Measurements from ENCODE around the gene LARP6.
"Not testable (repeated sequence)": the region's sequence is repeated elsewhere in the genome, so short reads cannot be mapped to it uniquely, and the experiment has no call there.

The LARP6 gene

DNA sequence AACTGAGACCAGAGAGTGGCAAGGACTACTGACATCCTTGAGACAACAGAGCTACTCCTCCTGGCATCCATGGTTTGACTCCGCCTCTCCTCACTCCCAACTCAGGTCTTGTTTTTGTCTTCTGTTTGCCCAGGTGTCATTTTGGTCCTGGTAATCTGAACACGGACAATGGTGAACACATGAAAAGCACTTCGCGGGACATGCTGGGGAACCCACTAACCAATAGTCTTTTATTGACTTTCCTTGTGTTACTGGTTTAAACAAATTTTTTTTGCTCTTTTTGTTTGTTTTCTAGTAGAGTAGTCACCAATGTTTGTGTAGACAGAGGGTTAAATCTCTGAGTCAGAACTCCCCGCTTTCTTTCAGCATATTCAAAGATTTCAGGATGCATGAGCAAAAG is 38.4 kb downstream of the LARP6 start:
- H3K9me3 ChIP-seq (ENCODE audit: control insufficient read depth, low read length) = peaks cover 5% of the 10 kb centered on the region
- no peaks in the 10 kb centered on the region for H3K36me3 ChIP-seq (ENCODE audit: control insufficient read depth, insufficient read depth, low read length)
- DNase-seq = no peak
- no peak overlapping the region for H3K4me3 ChIP-seq (ENCODE audit: insufficient read depth, low read depth, low read length, poor library complexity, severe bottlenecking)
- no peaks in the 10 kb centered on the region for H3K27me3 ChIP-seq (replicated peaks; ENCODE audit: control insufficient read depth, insufficient read depth, low read length, poor library complexity, severe bottlenecking)
- no peaks in the 10 kb centered on the region for H3K4me1 ChIP-seq (ENCODE audit: control insufficient read depth, insufficient read depth, low read length, poor library complexity, severe bottlenecking)
- H3K27ac ChIP-seq (ENCODE audit: insufficient read depth, low read length, poor library complexity, severe bottlenecking) = no peak overlapping the region

DNA sequence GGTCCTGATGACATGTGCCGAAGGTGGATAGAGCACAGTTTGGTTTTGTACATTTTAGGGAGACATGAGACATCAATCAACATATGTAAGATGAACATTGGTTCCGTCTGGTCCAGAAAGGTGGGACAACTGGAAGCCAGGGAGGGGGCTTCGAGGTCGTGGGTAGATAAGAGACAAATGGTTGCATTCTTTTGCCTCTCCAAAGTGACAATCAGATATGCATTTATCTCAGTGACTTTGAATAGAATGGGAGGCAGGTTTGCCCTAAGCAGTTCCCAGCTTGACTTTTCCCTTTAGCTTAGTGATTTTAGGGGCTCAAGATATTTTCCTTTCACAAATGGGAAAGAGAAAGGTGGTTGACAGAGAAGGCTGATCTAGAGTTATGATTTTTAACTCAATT is 38.9 kb downstream of the LARP6 start:
- H3K4me1 ChIP-seq (ENCODE audit: control insufficient read depth, insufficient read depth, low read length, poor library complexity, severe bottlenecking); H3K9me3 ChIP-seq (ENCODE audit: control insufficient read depth, low read length); H3K36me3 ChIP-seq (ENCODE audit: control insufficient read depth, insufficient read depth, low read length); DNase-seq; H3K27me3 ChIP-seq (replicated peaks; ENCODE audit: control insufficient read depth, insufficient read depth, low read length, poor library complexity, severe bottlenecking); H3K27ac ChIP-seq (ENCODE audit: insufficient read depth, low read length, poor library complexity, severe bottlenecking); H3K4me3 ChIP-seq (ENCODE audit: insufficient read depth, low read depth, low read length, poor library complexity, severe bottlenecking): not testable (repeated sequence)

DNA sequence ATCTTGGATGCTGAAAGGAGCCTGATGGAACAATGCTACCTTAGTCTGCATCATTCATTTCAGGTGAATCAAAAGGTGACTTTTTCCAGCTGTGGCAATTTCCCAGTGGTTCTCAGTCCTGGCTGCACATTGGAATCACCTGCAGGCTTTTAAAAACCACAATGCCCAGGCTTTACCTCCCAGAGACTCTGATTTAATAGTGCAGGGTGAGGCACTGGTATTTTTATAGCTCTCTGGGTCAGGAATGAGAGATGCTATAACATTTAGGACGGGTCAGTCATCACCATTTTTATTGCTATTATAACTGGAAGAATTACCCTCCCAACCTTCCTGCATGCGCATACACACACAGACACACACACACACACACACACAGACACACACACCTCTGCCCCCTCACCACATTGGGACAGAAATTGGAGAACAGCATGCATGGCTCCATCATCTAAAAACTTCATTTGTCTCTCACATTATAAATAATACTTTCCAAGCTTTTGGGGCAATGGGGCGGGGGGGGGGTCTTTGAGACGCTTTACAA is 41.1 kb downstream of the LARP6 start:
- DNase-seq = no peak
- Histone ChIP-seq H3K4me3 (ENCODE audit: insufficient read depth, low read depth, low read length, poor library complexity, severe bottlenecking) (no peak overlapping the region), H3K4me1 (ENCODE audit: control insufficient read depth, insufficient read depth, low read length, poor library complexity, severe bottlenecking) (no peaks in the 10 kb centered on the region), H3K27me3 (replicated peaks; ENCODE audit: control insufficient read depth, insufficient read depth, low read length, poor library complexity, severe bottlenecking) (peaks cover 4% of the 10 kb centered on the region), H3K27ac (ENCODE audit: insufficient read depth, low read length, poor library complexity, severe bottlenecking) (no peak overlapping the region), H3K36me3 (ENCODE audit: control insufficient read depth, insufficient read depth, low read length) (no peaks in the 10 kb centered on the region), H3K9me3 (ENCODE audit: control insufficient read depth, low read length) (no peaks in the 10 kb centered on the region)

DNA sequence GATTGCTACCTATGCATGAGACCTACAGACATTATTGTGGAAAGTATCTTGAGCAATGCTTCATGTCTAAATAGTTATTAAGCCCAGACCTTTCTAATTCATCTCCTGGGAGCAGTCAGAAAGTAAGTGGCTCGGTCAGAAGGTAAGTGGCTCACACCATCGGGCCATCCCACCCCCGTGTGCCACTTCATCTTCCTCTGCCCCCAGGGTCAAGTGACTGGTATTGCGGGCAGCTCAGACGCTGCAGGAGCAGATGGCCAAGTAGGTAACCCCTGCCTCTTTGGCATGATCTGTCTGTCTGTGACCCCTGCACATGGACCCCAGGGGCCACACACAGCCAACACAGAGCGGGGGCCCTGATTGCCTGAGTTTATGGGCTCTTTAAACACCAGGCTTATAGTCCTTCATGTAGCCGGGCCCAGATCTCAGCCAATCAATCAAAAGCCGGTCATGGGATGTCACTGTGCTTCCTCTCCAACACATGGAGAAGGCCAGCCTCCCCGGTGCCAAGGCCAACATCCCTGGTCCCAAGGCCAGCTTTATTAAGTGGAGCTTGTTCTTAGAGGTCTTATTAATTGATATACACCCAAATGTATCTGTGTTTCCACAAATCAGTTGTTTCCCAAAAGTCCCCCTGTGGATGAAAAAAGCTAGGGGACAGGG is 42.9 kb downstream of the LARP6 start:
- Histone ChIP-seq H3K36me3 (ENCODE audit: control insufficient read depth, insufficient read depth, low read length) (no peaks in the 10 kb centered on the region), H3K4me1 (ENCODE audit: control insufficient read depth, insufficient read depth, low read length, poor library complexity, severe bottlenecking) (no peaks in the 10 kb centered on the region), H3K9me3 (ENCODE audit: control insufficient read depth, low read length) (no peaks in the 10 kb centered on the region), H3K27ac (ENCODE audit: insufficient read depth, low read length, poor library complexity, severe bottlenecking) (no peak overlapping the region), H3K27me3 (replicated peaks; ENCODE audit: control insufficient read depth, insufficient read depth, low read length, poor library complexity, severe bottlenecking) (peaks cover 4% of the 10 kb centered on the region), H3K4me3 (ENCODE audit: insufficient read depth, low read depth, low read length, poor library complexity, severe bottlenecking) (no peak overlapping the region)
- no peak for DNase-seq

DNA sequence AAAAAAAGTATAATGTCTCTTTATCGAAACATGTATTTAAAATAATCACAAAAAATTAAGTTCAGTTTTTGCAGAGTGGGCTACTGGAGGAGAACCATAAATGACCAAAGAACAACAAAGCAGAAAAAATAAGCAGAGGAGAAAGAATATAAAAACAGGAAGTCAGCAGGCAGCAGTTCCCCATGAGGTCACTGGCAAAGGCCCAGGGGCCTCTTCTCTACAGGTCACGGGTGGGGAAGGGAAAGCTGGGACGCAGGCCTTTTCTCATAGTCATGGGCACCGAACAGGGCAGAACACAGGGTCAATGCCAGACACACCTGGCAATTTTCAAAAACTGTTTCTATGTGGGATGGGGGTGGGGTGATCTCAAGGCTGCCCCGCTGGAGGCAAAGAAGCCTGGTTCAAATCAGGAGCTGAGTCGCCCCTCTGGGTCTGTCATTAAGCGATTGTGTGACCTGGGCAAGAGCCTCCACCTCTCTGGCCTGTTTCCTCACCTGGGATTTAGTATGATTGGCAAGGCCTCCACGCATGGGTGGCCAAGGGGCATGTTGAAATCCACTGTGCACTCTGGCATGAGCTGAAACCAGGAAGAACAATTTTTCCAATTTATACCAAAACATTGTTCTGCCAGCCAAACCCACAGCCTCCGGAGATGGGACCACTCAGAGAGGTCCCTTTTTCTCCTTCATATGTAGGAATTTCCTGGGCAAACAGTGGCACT is 46.8 kb downstream of the LARP6 start:
- Histone ChIP-seq H3K27ac (ENCODE audit: insufficient read depth, low read length, poor library complexity, severe bottlenecking) (no peak overlapping the region), H3K4me3 (ENCODE audit: insufficient read depth, low read depth, low read length, poor library complexity, severe bottlenecking) (no peak overlapping the region), H3K36me3 (ENCODE audit: control insufficient read depth, insufficient read depth, low read length) (no peaks in the 10 kb centered on the region), H3K9me3 (ENCODE audit: control insufficient read depth, low read length) (no peaks in the 10 kb centered on the region), H3K27me3 (replicated peaks; ENCODE audit: control insufficient read depth, insufficient read depth, low read length, poor library complexity, severe bottlenecking) (peaks cover 4% of the 10 kb centered on the region), H3K4me1 (ENCODE audit: control insufficient read depth, insufficient read depth, low read length, poor library complexity, severe bottlenecking) (no peaks in the 10 kb centered on the region)
- no peak for DNase-seq

DNA sequence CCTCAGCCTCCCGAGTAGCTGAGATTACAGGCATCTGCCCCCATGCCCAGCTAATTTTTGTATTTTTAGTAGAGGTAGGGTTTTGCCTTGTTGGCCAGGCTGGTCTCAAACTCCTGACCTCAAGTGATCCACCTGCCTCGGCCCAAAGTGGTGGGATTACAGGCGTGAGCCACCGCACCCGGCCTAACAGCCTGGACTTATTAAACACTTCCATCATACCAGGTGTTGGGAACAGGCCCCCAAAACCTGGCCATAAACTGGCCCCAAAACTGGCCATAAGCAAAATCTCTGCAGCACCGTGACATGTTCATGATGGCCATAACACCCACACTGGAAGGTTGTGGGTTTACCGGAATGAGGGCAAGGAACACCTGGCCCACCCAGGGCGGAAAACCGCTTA is 49.6 kb downstream of the LARP6 start:
- not testable (repeated sequence) for H3K9me3 ChIP-seq (ENCODE audit: control insufficient read depth, low read length); H3K36me3 ChIP-seq (ENCODE audit: control insufficient read depth, insufficient read depth, low read length); H3K27me3 ChIP-seq (replicated peaks; ENCODE audit: control insufficient read depth, insufficient read depth, low read length, poor library complexity, severe bottlenecking); H3K4me1 ChIP-seq (ENCODE audit: control insufficient read depth, insufficient read depth, low read length, poor library complexity, severe bottlenecking); DNase-seq; H3K4me3 ChIP-seq (ENCODE audit: insufficient read depth, low read depth, low read length, poor library complexity, severe bottlenecking); H3K27ac ChIP-seq (ENCODE audit: insufficient read depth, low read length, poor library complexity, severe bottlenecking)

DNA sequence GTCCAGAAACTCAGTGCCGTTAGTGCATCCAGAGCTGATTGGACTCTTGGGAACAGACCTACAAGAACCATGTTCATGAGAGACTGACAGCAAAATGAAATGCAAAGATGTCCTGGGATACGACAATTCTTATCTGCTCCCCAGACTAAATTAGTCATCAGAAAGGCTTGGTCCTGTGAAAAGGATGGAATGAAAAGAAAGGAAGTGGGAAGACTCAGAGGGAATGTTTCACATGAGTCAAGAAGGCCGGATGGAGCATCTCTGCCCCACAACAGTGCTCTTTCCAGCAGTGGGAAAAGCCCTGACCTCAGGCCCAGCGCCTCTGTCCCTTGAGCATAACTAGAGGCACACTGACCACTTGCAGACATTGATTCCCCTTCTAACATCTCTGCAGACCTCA is 51.3 kb downstream of the LARP6 start:
- no peaks in the 10 kb centered on the region for H3K36me3 ChIP-seq (ENCODE audit: control insufficient read depth, insufficient read depth, low read length)
- no peaks in the 10 kb centered on the region for H3K27me3 ChIP-seq (replicated peaks; ENCODE audit: control insufficient read depth, insufficient read depth, low read length, poor library complexity, severe bottlenecking)
- H3K4me1 ChIP-seq (ENCODE audit: control insufficient read depth, insufficient read depth, low read length, poor library complexity, severe bottlenecking) = no peaks in the 10 kb centered on the region
- H3K9me3 ChIP-seq (ENCODE audit: control insufficient read depth, low read length) = no peaks in the 10 kb centered on the region
- DNase-seq = no peak
- no peak overlapping the region for H3K4me3 ChIP-seq (ENCODE audit: insufficient read depth, low read depth, low read length, poor library complexity, severe bottlenecking)
- H3K27ac ChIP-seq (ENCODE audit: insufficient read depth, low read length, poor library complexity, severe bottlenecking) = no peak overlapping the region

DNA sequence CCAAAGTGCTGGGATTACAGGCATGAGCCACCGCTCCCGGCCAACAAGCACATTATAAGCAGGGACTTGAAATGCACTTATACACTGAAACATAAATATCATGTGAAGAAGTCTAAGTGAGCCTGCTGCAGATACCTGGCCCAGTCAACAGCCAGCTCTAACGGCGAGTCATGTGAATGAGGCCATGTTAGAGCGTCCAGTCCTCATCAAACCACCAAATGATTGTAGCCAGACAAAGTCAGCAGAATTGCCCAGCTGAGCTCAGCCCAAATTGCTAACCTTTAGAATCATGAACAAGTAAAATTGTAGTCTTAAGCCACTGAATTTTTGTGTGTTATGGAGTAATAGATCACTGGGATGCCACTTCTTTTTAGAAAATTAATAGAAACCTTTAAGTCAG is 52.8 kb downstream of the LARP6 start:
- DNase-seq = no peak
- H3K27ac ChIP-seq (ENCODE audit: insufficient read depth, low read length, poor library complexity, severe bottlenecking) = no peak overlapping the region
- H3K9me3 ChIP-seq (ENCODE audit: control insufficient read depth, low read length) = no peaks in the 10 kb centered on the region

DNA sequence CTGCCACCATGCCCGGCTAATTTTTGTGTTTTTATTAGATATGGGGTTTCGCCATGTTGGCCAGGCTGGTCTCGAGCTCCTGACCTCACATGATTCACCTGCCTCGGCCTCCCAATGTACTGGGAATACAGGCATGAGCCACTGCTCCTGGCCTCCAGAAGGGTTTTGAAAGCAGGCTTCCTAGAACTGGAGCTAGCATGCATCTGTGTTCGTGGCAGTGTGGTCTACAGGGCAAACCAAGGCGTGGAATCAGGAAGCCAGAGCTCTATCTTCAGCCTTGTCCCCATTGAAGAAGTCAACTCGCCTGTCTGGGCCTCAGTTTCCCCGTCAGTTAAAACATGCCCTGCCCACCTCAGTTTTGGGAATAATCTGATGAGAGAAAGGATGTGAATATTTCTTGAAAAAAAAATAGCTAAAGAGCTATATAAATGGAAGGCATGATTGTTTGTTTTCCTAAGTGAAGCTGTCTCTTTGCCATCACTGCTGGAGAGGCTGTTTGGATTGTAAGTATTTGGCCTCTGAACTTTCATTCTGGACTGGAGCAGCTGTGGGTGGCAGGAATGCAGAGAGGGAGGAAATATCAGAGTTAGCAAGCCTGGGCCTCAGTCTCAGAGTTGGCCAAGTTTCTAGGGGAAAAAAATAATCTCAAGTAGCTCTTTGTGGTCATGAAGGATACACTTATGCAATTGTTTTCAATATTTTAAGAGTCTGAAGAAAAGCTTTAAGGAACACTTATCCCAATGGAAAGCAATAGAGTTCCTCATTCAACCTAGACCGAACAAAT is 54.1 kb downstream of the LARP6 start:
- H3K36me3 ChIP-seq (ENCODE audit: control insufficient read depth, insufficient read depth, low read length) = no peaks in the 10 kb centered on the region
- H3K4me3 ChIP-seq (ENCODE audit: insufficient read depth, low read depth, low read length, poor library complexity, severe bottlenecking) = no peak overlapping the region
- H3K27ac ChIP-seq (ENCODE audit: insufficient read depth, low read length, poor library complexity, severe bottlenecking) = no peak overlapping the region
- no peak for DNase-seq
- H3K4me1 ChIP-seq (ENCODE audit: control insufficient read depth, insufficient read depth, low read length, poor library complexity, severe bottlenecking) = no peaks in the 10 kb centered on the region
- H3K27me3 ChIP-seq (replicated peaks; ENCODE audit: control insufficient read depth, insufficient read depth, low read length, poor library complexity, severe bottlenecking) = no peaks in the 10 kb centered on the region
- H3K9me3 ChIP-seq (ENCODE audit: control insufficient read depth, low read length) = no peaks in the 10 kb centered on the region

More for the DNA sequence above, 52.8 kb downstream of the LARP6 start:
- Histone ChIP-seq H3K4me3 (ENCODE audit: insufficient read depth, low read depth, low read length, poor library complexity, severe bottlenecking) (no peak overlapping the region), H3K27me3 (replicated peaks; ENCODE audit: control insufficient read depth, insufficient read depth, low read length, poor library complexity, severe bottlenecking) (no peaks in the 10 kb centered on the region), H3K4me1 (ENCODE audit: control insufficient read depth, insufficient read depth, low read length, poor library complexity, severe bottlenecking) (no peaks in the 10 kb centered on the region), H3K36me3 (ENCODE audit: control insufficient read depth, insufficient read depth, low read length) (no peaks in the 10 kb centered on the region)

DNA sequence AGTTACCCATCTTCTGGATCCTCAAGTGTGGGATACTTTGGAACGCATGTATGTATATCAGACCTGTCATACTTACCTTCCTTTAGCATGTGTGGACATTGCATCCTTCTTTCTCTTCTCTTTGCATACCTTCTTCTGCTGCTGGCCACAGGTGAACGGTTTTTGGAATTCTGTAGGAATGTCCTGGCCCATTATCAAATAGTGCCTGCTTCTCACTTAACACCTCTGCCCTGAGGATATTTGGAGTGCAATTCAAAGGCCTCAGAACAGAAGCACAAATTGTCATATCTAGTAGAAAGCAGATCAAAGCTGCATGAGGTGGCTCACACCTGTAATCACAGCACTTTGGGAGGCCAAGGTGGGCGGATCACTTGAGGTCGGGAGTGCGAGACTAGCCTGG is 56.5 kb downstream of the LARP6 start:
- H3K4me3 ChIP-seq (ENCODE audit: insufficient read depth, low read depth, low read length, poor library complexity, severe bottlenecking) = no peak overlapping the region
- DNase-seq = no peak
- H3K9me3 ChIP-seq (ENCODE audit: control insufficient read depth, low read length) = no peaks in the 10 kb centered on the region
- no peak overlapping the region for H3K27ac ChIP-seq (ENCODE audit: insufficient read depth, low read length, poor library complexity, severe bottlenecking)
- H3K4me1 ChIP-seq (ENCODE audit: control insufficient read depth, insufficient read depth, low read length, poor library complexity, severe bottlenecking) = no peaks in the 10 kb centered on the region
- no peaks in the 10 kb centered on the region for H3K27me3 ChIP-seq (replicated peaks; ENCODE audit: control insufficient read depth, insufficient read depth, low read length, poor library complexity, severe bottlenecking)
- no peaks in the 10 kb centered on the region for H3K36me3 ChIP-seq (ENCODE audit: control insufficient read depth, insufficient read depth, low read length)

All from effector memory CD4-positive, alpha-beta T cell (primary cell).